LNCaP clone FGC (cell line): ENCODE measurements around the gene CRYBG1.

ENCODE experiments used
- DNase-seq: peaks from one replicate; pipeline ENCODE4 v3.0.0-alpha.2; 2011; ENCODE audit warnings: low read depth
- H3K4me3 ChIP-seq: 2 replicates; pipeline ENCODE4 v1.5.1; 2011; ENCODE audit warnings: mild to moderate bottlenecking, low read depth, low read length, control low read depth
- TF ChIP-seq, protein P1 (sequence below): IDR thresholded peaks from 2 replicates; pipeline ENCODE4 v1.5.1; 2012; ENCODE audit warnings: mild to moderate bottlenecking; ENCODE audit not compliant: control insufficient read depth, insufficient read depth; ENCODE audit errors: extremely low read depth

CRYBG1 gene

DNA sequence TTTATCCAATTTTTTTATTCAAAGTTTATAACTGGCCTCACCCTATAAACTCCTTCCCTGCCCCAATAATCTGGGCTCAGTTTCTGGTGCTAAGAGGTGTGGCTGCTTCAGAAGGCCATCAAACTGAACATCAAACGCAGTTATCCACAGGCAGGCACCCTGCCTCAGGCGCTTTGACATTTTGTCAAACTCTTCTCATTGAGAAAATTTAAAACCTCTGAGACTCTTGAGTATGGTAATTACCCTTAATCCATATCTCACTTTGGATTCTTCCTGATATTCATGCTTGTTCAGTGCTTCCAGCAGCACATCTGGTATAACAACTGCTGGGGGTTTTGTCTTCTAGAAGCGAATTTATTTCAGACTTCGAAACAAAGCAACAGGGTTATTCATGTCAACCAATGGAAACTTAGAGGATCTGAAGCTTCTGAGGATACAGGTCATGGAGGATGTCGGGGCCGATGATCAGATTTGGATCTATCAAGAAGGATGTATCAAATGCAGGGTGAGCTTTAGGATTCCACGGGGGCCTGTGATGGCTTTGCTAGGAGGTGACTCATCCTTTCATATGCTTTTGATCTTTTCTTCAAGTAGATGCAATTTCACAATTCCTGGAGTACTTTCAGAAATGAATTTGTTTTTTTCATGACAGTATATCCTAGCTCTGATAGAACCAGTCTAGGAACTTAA is 200.6 kb downstream of the CRYBG1 start:
- DNase-seq: no peak
- TF ChIP-seq, protein P1, sequence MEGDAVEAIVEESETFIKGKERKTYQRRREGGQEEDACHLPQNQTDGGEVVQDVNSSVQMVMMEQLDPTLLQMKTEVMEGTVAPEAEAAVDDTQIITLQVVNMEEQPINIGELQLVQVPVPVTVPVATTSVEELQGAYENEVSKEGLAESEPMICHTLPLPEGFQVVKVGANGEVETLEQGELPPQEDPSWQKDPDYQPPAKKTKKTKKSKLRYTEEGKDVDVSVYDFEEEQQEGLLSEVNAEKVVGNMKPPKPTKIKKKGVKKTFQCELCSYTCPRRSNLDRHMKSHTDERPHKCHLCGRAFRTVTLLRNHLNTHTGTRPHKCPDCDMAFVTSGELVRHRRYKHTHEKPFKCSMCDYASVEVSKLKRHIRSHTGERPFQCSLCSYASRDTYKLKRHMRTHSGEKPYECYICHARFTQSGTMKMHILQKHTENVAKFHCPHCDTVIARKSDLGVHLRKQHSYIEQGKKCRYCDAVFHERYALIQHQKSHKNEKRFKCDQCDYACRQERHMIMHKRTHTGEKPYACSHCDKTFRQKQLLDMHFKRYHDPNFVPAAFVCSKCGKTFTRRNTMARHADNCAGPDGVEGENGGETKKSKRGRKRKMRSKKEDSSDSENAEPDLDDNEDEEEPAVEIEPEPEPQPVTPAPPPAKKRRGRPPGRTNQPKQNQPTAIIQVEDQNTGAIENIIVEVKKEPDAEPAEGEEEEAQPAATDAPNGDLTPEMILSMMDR: no peak
- no peak overlapping the region for H3K4me3 ChIP-seq

DNA sequence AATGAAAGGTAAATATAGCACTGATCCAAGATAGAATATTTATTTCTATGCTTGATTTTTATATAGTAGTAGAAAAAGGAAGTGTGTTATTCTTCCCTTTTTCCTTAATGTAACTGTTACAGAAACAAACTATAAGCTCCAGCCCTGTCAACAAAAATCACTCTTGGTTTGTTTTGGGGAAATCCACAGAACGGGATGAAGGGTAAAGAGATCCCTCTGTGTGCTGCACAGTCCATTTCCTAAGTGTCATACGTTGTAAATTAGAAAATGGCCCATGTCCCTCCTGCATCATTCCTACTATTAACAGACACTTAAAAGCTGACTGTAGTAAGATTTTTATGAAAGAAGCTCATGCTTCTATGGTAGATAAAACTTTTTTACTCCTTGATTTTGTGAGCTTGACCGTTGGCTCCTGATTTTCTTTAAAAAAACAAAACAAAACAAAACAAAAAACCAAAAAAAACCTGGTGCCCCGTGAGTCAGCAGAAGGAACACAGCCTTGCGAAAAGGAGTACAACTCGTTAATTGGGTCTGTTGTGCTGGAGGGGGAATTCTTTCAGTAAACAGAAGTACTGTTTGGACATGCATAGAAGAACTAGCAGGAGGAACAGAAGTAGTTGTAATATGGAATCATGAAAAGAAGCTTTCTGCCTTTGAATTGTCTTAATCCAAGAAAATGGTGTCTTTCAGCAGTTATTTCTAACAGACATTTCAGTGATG is 201.3 kb downstream of the CRYBG1 start:
- TF ChIP-seq, protein P1: no peak
- H3K4me3 ChIP-seq: no peak overlapping the region
- DNase-seq: no peak

DNA sequence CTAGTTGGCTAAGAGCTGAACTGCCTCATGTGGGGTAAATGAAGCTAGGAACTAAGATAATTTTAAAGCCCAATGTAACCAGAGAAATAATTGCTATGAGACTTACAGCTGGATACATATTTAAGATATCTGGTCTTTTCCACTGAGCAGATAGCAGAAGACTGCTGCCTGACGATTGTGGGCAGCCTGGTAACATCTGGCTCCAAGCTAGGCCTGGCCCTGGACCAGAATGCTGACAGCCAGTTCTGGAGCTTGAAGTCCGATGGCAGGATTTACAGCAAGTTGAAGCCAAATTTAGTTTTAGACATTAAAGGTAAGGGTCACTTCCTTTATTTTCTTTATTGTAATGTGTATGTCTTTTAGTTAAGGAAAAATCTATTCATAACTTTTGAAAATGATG is 203.1 kb downstream of the CRYBG1 start:
- H3K4me3 ChIP-seq: no peak overlapping the region
- TF ChIP-seq, protein P1: no peak
- no peak for DNase-seq

DNA sequence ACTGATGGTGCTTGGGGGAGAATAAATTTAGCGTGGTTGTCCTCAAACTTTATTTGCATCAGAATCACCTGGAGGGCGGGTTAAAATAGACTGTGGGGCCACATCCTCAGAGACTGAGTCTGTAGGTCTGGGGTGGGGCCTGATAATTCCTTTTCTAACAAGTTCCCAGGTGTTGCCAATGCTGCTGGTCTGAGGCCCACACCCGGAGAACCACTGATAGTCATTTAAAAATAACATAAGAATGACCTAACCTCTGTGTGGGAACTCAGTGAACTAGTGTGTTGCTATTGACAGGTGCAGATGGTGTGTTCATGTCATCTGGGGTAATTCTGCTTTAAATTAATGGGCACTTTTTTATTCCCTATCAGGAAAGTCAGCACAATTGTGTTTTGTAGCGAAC is 204.0 kb downstream of the CRYBG1 start:
- no peak for DNase-seq
- TF ChIP-seq, protein P1: no peak
- no peak overlapping the region for H3K4me3 ChIP-seq

DNA sequence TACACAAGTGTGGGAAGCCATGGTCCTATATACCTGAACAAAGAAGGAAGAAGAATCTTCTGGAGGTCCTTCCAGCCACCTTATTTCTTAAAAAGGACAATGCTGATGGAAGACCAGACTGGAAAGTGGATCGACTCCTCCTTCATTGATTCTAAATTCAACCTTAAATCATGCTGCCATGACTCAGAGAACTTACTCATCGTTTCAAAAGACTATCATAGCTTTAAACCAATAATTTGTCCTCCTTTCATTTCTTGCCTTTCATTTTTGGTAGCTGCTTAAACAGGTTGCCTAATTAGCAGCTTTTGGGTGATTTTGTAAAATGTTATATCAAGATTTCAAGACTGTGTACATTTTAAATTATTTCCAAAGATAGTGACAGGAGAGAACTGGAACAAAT is 208.0 kb downstream of the CRYBG1 start:
- H3K4me3 ChIP-seq: no peak overlapping the region
- TF ChIP-seq, protein P1: no peak
- no peak for DNase-seq

DNA sequence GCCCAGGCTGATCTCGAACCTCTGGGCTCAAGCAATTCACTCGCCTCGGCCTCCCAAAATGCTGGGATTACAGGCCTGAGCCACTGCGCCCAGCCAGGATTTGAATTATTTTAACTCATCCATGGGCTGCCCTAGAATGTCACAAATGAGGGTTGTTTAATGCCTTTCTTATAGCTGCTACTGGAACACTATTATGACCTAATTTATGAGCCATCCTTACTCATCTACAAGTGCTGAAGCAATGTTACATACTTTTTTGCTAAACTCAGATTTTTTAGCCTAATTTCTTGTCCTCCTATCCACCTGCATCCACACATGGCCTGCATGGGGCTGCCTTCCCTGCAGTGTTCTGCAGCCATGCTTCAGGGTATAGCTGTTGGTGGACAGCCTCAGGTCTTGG is 208.9 kb downstream of the CRYBG1 start:
- H3K4me3 ChIP-seq: no peak overlapping the region
- DNase-seq: no peak
- TF ChIP-seq, protein P1: no peak
